Measurements from ENCODE around the gene VASP.

Gene VASP

DNA sequence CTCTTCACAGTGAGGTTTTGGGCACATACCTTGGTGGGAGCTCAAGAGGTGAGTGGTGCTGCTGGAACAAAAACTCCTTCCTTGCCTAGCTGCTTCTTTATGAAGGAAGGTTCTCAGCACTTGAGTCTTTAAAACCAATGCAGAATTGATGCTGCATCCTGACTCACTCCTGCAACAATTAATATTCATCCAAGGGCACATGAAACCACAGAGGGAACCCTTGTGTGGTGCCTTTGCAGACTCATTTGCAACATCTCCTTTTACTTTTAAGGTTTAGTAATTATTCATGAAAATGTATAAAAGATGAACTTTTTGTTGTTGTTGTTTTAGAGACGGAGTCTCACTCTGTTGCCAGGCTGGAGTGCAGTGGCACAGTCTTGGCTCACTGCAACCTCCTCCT is 47.2 kb downstream of the VASP start:
- no peak for DNase-seq (ENCODE audit: low spot score)

DNA sequence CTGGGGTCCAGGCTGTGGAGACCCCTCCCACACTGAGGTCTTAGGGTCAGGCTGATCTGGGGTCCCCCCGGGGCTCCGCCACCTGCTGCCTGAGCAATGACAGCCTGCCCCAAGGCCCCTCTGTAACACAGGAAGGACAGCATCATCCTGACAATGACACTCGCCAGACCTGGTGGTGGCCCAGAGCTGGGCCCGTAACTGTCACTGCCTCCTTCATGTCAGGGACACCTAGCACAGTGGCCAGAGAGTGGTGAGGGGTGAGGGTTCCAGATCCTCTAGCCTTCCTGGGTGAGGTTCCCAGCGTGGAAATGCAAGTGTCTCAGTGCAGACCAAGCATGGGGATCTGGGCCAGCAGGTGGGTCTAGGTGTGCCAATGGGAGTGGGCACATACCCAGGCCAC is 49.6 kb downstream of the VASP start:
- DNase-seq (ENCODE audit: low spot score): no peak

DNA sequence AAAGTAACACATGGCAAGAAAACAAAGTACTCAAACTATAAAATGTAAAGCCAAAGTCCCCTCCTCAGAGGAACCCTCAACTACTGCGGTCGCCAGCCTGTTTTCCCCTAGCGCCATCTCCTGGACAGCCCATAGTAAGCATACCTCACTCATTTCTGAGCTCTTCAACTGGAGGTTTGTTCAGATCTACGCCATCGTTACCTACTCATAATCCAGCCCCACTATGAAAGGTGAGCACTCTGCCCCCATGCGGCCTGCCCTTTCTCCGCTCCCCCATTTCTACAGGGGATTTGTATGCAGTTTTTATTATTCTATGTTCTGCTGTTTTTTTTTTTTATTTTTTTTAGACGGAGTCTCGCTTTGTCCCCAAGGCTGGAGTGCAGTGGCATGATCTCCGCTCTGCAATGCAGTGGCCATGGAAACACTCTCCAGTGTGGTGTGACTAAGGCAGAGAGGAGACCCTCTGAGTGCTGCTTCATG is 51.2 kb downstream of the VASP start:
- peak; percentile 37 for DNase-seq (ENCODE audit: low spot score)

DNA sequence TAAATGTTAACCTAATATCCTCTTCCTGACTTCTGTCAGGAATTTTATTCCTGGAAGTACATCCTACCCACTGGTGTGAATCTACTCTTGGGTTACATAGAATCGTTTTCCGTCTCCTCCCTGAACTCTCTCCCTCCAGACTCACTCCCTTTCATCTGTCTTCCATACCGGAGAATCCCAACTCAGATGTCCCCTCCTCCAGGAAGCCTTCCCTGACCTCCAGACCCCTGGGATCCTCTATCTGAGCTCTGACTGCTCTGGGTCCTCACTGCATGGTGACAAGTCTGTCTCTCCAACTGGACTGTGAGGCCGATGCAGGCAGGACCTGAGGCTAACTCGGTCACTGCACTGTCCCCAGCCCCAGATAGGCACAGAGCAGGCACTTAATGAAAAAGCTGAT is 52.8 kb downstream of the VASP start:
- no peak for DNase-seq (ENCODE audit: low spot score)

DNA sequence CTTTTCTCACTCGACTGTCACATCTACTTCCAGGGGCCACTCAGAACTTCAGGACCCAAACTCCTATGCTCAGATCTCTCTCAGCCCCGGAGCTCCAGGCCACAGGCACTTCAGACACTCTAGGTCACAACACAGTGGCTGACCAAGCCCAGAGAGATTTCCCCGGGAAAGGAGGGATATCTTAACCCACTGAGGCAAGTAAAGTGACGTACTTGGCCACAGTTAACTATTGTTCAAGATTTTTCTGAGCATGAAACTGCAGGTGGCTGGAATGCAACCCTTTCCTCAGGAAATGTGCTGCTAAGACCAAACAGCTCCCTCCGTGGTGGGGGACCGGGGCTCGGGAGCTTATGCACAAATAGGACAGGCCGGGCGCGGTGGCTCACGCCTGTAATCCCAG is 53.4 kb downstream of the VASP start:
- DNase-seq (ENCODE audit: low spot score): no peak

DNA sequence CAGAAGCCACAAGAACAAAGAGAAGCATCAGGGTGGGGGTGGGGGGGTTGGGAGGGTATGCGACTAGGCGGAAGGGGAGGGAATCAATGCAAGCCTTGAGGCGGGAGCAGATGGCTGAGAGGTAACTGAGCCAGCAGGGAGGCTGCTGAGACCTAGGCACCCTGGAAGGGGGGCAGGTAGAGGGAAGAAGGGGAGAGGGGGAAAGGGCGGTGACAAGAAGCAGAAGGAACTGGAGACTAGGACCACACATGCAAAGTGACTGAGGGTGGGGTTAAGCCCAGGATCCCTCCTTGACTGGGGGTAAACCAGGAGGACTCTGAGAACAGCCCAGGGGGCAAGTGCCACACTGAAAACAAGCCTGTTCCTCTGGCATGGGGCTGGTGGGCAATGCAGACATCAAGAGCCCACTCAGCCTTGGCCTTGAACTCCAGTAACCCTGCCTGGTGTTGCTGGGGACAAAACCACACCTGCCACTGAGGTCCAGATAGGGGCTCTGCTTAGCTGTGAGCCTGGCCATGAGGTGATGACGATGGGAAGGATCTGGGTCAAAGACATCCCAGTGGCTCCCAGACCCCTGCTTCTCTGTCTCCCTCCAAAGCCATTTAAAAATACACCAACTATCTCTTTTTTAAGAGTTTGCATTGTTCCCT is 57.0 kb downstream of the VASP start:
- no peak for DNase-seq (ENCODE audit: low spot score)

DNA sequence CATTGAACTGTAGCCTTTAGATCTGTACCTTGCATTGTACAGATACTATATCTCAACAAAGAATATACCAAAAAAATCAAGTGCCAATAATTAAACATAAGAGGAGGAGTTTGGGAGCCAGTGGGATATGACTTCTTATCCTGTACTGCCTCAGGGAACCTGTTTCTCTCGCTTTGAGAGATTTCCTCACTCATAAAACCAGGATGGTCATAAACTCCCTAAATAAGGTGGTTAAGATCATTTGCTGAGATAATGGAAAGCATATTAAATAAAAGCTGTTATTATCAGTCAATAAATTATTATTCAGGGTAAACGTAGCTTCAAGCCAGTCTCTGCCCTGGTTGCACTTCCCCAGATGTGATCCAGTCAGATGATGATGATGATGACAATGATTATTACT is 60.3 kb downstream of the VASP start:
- no peak for DNase-seq (ENCODE audit: low spot score)

DNA sequence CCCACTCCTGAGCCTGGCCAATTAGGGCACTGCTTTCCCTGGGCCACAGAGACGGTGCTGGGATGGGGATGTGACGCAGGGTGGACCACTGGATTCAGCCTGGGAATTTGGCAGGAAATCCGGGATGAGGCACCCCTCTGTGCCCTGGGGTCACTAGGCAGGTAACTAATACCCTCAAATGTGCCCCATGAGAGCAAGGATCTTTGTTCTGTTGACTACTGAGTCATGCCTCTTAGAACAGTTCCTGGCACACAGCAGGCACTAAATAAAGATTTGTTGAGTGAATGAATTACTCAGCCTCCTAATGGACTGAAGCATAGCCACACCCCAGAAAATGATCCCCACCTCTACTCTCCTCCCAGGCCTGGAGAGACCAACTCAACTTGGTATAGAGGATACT is 61.5 kb downstream of the VASP start:
- DNase-seq (ENCODE audit: low spot score): peak; percentile 44

DNA sequence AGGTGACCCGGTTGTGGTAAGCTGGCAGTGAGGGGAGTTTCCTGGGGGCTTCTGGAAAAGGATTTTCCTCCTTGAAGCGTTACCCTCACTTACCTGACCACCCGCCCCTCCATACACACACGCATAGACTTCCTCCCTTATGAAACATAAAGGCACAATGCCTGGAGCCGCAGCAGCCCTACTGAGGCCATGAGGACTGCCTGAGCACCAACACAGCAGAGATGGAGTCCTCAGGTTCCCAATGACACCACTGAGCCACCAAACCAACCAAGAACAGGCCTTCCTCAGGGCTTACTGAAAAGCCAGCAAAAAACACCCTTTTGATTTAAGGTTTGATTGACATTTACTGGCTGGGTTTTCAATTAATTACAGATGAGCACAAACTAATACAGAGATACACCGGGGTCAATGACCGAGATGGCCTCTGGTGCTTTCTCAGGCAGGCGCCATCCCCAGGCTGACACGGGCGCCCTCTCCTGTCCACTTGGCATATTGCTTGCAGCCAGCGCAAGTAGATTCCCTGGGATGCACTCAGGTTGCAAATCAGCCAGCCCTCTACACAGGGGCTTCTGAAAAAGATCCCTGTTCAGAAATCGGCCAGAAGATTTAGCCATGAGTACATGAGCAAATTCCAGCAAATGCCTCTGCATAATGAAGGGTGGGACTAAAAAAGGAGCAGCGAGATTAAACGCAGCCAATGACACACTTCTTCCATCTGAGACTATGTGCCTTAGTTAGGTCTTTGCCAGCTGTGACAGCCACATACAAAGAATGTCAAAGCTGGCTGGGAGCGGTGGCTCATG is 62.5 kb downstream of the VASP start:
- DNase-seq (ENCODE audit: low spot score): peak; percentile 46

DNA sequence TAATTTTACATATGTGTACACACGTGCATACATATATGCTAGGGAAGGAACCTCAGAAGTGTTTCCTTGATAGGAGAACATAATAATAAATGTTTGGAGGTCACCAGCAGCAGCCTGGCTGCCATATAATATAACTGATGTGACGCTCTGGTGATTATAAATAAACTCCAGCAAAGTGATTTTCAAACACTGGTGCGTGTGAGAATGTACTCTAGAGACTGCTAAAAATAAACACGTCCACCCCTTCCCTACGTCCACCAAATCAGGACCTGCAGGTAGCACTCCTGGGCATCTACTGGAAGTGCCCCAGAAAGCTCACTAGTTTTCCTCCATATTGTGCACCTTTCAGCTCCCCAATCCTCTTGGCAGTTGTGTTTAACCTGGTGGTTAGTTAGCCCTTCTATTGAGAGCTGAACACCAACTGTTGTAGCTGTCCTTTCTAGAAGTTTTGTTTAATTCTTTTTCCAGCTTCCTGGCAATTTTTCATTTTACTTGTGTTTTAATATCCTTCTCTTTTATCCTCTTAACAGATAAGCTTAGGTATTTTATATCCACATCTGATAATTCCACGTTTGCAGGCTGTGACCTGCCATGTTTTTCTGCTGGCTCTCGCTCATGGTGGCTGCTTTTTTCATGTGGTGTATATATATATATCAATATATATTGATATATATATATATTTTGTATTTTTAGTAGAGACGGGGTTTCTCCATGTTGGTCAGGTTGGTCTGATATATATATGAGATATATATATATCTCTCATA is 64.4 kb downstream of the VASP start:
- DNase-seq (ENCODE audit: low spot score): no peak

DNA sequence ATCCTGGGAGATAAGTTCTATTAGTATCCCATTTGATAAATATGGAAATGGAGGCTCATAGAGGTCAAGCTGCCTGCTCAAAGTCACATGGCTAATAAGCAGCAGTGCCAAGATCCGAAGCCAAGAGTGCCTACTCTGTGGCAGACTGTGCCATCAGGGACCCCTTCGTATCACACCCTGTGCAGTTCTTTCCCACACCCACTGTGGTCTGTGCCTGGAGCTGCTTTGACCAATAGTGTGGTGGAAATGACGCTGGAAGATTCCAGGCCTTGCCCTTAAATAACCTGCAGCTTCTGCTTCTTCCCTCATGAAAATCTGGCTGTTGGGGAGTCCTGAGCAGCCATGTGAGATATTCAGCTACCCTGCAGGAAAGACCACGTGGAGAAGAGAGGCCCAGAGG is 67.2 kb downstream of the VASP start:
- no peak for DNase-seq (ENCODE audit: low spot score)

DNA sequence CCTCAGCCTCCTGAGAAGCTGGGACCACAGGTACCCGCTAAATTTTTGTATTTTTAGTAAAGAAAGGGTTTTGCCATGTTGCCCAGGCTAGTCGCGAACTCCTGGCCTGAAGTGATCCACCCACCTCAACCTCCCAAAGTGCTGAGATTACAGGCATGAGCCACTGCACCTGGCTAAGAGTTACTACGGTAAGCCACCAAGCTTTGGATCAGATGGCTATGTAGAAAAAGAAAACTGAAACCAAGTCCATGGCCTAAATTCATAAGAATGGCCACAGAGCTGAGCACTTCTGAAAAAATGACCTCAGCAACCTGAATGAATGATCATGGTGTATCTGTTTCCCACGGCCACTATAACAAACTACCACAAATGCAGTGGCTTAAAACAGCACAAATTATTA is 67.9 kb downstream of the VASP start:
- DNase-seq (ENCODE audit: low spot score): no peak

All from GM03348 (cell line).